ENCODE data around the gene KPNA6. TPM values are rescaled to one million over a fixed set of nuclear protein-coding genes. Genes with fewer than 3 reads are reported as not detected.
"Not testable (repeated sequence)": the region's sequence is repeated elsewhere in the genome, so short reads cannot be mapped to it uniquely, and the experiment has no call there.

KPNA6 gene
- total RNA-seq, 6 experiments from 2014 or later: 23.4 to 44.6 (median 34.0) TPM

DNA sequence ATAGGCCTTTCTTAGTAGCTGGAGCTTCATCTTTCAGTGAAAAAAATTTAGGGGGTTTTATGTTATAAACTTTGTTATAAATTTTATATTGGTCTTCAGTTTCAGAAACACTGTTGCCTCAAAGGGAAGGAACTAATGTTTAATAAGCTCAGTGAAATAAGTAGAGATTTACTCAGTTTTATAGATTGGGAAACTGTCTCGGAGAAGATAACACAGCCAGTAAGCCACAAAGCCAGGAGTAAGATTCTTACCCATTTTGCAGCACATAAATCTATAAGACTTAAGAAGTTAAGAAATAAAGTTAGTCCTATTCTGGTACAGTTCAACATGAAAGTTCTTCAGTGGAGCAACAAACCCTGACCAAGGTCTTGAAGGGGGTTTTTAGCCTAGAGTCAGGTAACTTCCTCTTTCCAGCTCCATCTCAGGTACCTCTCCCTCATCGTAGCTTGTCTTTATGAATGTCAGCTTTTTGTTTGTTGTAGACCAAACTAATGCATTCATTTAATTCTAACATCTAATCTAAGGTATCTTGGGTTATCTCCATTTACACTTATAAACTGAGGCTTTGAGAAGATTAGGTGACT lies 3.3 kb downstream of the KPNA6 start:
- Histone ChIP-seq H3K36me3 (peaks cover 0 to 2% (median 0%) of the 10 kb centered on the region in 4 donors), H3K4me3 (no peak overlapping the region), H3K9me3 (no peaks in the 10 kb centered on the region), H3K27me3 (no peaks in the 10 kb centered on the region), H3K4me1 (peaks cover 0 to 34% (median 12%) of the 10 kb centered on the region in 4 donors), H3K27ac (no peak overlapping the region)
- DNase-seq (no peak), ATAC-seq (no peak)
- WGBS (ENCODE audit: insufficient coverage, low coverage, low lambda C conversion rate, missing lambda C conversion rate): 78% methylated on average over 2 of the region's 2 CpGs
- intact Hi-C loops (cut with DNase I): no loop called here
- TF ChIP-seq, protein P1, sequence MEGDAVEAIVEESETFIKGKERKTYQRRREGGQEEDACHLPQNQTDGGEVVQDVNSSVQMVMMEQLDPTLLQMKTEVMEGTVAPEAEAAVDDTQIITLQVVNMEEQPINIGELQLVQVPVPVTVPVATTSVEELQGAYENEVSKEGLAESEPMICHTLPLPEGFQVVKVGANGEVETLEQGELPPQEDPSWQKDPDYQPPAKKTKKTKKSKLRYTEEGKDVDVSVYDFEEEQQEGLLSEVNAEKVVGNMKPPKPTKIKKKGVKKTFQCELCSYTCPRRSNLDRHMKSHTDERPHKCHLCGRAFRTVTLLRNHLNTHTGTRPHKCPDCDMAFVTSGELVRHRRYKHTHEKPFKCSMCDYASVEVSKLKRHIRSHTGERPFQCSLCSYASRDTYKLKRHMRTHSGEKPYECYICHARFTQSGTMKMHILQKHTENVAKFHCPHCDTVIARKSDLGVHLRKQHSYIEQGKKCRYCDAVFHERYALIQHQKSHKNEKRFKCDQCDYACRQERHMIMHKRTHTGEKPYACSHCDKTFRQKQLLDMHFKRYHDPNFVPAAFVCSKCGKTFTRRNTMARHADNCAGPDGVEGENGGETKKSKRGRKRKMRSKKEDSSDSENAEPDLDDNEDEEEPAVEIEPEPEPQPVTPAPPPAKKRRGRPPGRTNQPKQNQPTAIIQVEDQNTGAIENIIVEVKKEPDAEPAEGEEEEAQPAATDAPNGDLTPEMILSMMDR (IDR thresholded peaks at IDR 0.05): no peak
- no peak for TF ChIP-seq POLR2A (IDR thresholded peaks at IDR 0.05)

- H3K9me3 ChIP-seq: no peaks in the 10 kb centered on the region
- no peaks in the 10 kb centered on the region for H3K27me3 ChIP-seq
- no peak for TF ChIP-seq POLR2A (IDR thresholded peaks at IDR 0.05)
- TF ChIP-seq, protein P1 (IDR thresholded peaks at IDR 0.05): no peak
- DNase-seq (no peak), ATAC-seq (no peak)
- H3K36me3 ChIP-seq: peaks cover 0 to 2% (median 0%) of the 10 kb centered on the region in 4 donors
- H3K27ac ChIP-seq: no peak overlapping the region
- peaks cover 0 to 40% (median 15%) of the 10 kb centered on the region in 4 donors for H3K4me1 ChIP-seq
- H3K4me3 ChIP-seq: no peak overlapping the region
- intact Hi-C loops (cut with DNase I): no loop called here
These were observed 3.9 kb downstream of the KPNA6 start for GRCh38 chr1:32111789-32112188.

DNA sequence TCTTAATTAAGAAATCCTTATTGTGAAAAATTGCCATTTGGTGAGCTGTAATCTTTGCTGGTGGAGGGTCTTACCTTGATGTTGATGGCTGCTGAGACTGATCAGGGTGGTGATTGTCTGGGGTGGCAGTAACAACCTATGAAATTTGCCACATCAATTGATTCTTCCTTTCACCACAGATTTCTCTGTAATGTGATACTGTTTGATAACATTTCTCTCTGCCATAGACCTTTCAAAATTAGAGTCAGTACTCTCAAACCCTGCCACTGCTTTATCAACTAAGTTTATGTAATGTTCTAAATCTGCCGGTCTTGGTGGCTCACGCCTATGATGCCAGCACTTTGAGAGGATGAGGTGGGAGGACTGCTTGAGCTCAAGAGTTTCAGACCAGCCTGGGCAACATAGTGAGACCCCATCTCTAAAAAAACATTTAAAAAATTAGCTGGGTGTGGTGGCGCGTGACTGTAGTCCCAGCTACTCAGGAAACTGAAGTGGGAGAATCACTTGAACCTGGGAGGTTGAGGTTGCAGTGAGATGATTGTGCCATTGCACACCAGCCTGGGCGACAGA lies 5.0 kb downstream of the KPNA6 start:
- intact Hi-C loops (cut with DNase I): no loop called here
- 50% methylated on average over 3 of the region's 5 CpGs for WGBS (ENCODE audit: insufficient coverage, low coverage, low lambda C conversion rate, missing lambda C conversion rate)
- H3K9me3 ChIP-seq: no peaks in the 10 kb centered on the region

GRCh38 chr1:32113436-32113835 lies 5.6 kb downstream of the KPNA6 start:
- peaks cover 0 to 44% (median 15%) of the 10 kb centered on the region in 4 donors for H3K4me1 ChIP-seq
- ATAC-seq; H3K27ac ChIP-seq; H3K27me3 ChIP-seq; H3K9me3 ChIP-seq; H3K4me3 ChIP-seq; intact Hi-C loops (cut with DNase I); DNase-seq; H3K36me3 ChIP-seq: not testable (repeated sequence)
- WGBS (ENCODE audit: insufficient coverage, low coverage, low lambda C conversion rate, missing lambda C conversion rate): 89% methylated on average over 4 of the region's 4 CpGs

More for the DNA sequence above, 5.0 kb downstream of the KPNA6 start:
- TF ChIP-seq, protein P1 (IDR thresholded peaks at IDR 0.05): no peak
- no peak for TF ChIP-seq POLR2A (IDR thresholded peaks at IDR 0.05)
- Histone ChIP-seq H3K36me3 (peaks cover 0 to 2% (median 0%) of the 10 kb centered on the region in 4 donors), H3K27me3 (no peaks in the 10 kb centered on the region), H3K4me3 (no peak overlapping the region), H3K27ac (no peak overlapping the region), H3K4me1 (peaks cover 0 to 44% (median 15%) of the 10 kb centered on the region in 4 donors)
- ATAC-seq (no peak), DNase-seq (no peak)

- no peak overlapping the region for H3K27ac ChIP-seq
- H3K27me3 ChIP-seq: no peaks in the 10 kb centered on the region
- intact Hi-C loops (cut with DNase I): no loop called here
- peaks cover 0 to 2% (median 0%) of the 10 kb centered on the region in 4 donors for H3K36me3 ChIP-seq
- DNase-seq: no peak
- 46% methylated on average over 2 of the region's 2 CpGs for WGBS (ENCODE audit: insufficient coverage, low coverage, low lambda C conversion rate, missing lambda C conversion rate)
- H3K9me3 ChIP-seq: no peaks in the 10 kb centered on the region
- no peak for ATAC-seq
- TF ChIP-seq, protein P1 (IDR thresholded peaks at IDR 0.05): no peak
- no peak for TF ChIP-seq POLR2A (IDR thresholded peaks at IDR 0.05)
- peaks cover 0 to 43% (median 15%) of the 10 kb centered on the region in 4 donors for H3K4me1 ChIP-seq
- no peak overlapping the region for H3K4me3 ChIP-seq
These were observed 6.6 kb downstream of the KPNA6 start for GRCh38 chr1:32114420-32114819.
